Vagina (tissue), 2 donors: Measurements from ENCODE around the gene SORCS2. TPM values are rescaled to one million over a fixed set of nuclear protein-coding genes. Genes with fewer than 3 reads are reported as not detected.
A peak's percentile ranks its signal among the peaks of the same experiment; 100 is the strongest.

ENCODE experiments used
- DNase-seq, 2 donors: peaks; one replicate each; pipeline ENCODE4 v3.0.0-alpha.2; 2017; ENCODE audit errors: extremely low spot score in 2 of 2
- H3K27ac ChIP-seq: fragments of 200-600 bp; sonication (generic); one replicate; pipeline ENCODE4 v1.5.1; 2019
- H3K27me3 ChIP-seq: fragments of 200-600 bp; sonication (generic); one replicate; pipeline ENCODE4 v1.5.1; 2019
- H3K36me3 ChIP-seq, 2 donors: fragments of 200-600 bp; sonication (generic); one replicate each; pipeline ENCODE4 v1.5.1; 2017 to 2019
- H3K4me1 ChIP-seq: fragments of 200-600 bp; sonication (generic); one replicate; pipeline ENCODE4 v1.5.1; 2019
- H3K4me3 ChIP-seq, 2 donors: fragments of 200-600 bp; sonication (generic); 1 replicate in 1 of 2; 2 replicates in 1 of 2; pipeline ENCODE4 v1.5.1; 2016 to 2019
- H3K9me3 ChIP-seq: fragments of 200-600 bp; sonication (generic); one replicate; pipeline ENCODE4 v1.5.1; 2019
- POLR2A ChIP-seq, 2 donors: fragments of 450-650 bp; IDR thresholded peaks; one replicate each; pipeline ENCODE4 v1.6.1; 2017; ENCODE audit warnings: antibody characterized with exemption in 2 of 2, mild to moderate bottlenecking in 2 of 2, moderate library complexity in 2 of 2
- POLR2AphosphoS5 ChIP-seq, 2 donors: sonication (generic); formaldehyde crosslinking; IDR thresholded peaks; one replicate each; pipeline ENCODE4 v1.9.0; 2017; ENCODE audit warnings: antibody characterized with exemption in 2 of 2, mild to moderate bottlenecking in 2 of 2, low read depth in 1 of 2; ENCODE audit not compliant: insufficient read depth in 1 of 2
- intact Hi-C: fragments of 100-400 bp; cut with DNase I; formaldehyde crosslinking; loops from one replicate; pipeline ENCODE4 v1.15.1; 2023
- total RNA-seq: library from RNA; depleted of rRNA; stranded (reverse); fragments of >200 nt; gene quantifications from one replicate; pipeline ENCODE4 v1.2.3, GENCODE V29; 2016
- TF ChIP-seq, protein P1 (sequence below), 3 experiments: fragments of 450-650 bp in 2 of 3; fragments of 200-600 bp in 1 of 3; sonication (generic) in 1 of 3; IDR thresholded peaks; one replicate each; pipeline ENCODE4 v1.5.1; 2017 to 2019; ENCODE audit warnings: antibody characterized with exemption in 3 of 3, mild to moderate bottlenecking in 2 of 3, moderate library complexity in 2 of 3

SORCS2 gene
- total RNA-seq, 1 donor from 2014 or later, result 5.4 TPM

GRCh38 chr4:7374571-7374970 lies 182.2 kb downstream of the SORCS2 start:
- intact Hi-C loops, result no loop called here
- TF ChIP-seq, protein P1, sequence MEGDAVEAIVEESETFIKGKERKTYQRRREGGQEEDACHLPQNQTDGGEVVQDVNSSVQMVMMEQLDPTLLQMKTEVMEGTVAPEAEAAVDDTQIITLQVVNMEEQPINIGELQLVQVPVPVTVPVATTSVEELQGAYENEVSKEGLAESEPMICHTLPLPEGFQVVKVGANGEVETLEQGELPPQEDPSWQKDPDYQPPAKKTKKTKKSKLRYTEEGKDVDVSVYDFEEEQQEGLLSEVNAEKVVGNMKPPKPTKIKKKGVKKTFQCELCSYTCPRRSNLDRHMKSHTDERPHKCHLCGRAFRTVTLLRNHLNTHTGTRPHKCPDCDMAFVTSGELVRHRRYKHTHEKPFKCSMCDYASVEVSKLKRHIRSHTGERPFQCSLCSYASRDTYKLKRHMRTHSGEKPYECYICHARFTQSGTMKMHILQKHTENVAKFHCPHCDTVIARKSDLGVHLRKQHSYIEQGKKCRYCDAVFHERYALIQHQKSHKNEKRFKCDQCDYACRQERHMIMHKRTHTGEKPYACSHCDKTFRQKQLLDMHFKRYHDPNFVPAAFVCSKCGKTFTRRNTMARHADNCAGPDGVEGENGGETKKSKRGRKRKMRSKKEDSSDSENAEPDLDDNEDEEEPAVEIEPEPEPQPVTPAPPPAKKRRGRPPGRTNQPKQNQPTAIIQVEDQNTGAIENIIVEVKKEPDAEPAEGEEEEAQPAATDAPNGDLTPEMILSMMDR (IDR thresholded peaks at IDR 0.05), result no peak
- no peak for TF ChIP-seq POLR2A (IDR thresholded peaks at IDR 0.05)

GRCh38 chr4:7375427-7375826 lies 183.1 kb downstream of the SORCS2 start:
- H3K36me3 ChIP-seq, result no peaks in the 10 kb centered on the region
- H3K9me3 ChIP-seq, result no peaks in the 10 kb centered on the region
- H3K27me3 ChIP-seq, result no peaks in the 10 kb centered on the region
- TF ChIP-seq, protein P1 (IDR thresholded peaks at IDR 0.05), result no peak
- TF ChIP-seq POLR2AphosphoS5 (IDR thresholded peaks at IDR 0.05; ENCODE audit: insufficient read depth in 1 of 2, low read depth in 1 of 2) (peak in 1 of 2 donors; percentile 22), POLR2A (IDR thresholded peaks at IDR 0.05) (no peak)
- no peak overlapping the region for H3K4me3 ChIP-seq
- no peak for DNase-seq
- H3K27ac ChIP-seq, result peak overlapping the region; percentile 6
- intact Hi-C loops, result no loop called here
- peaks cover 15% of the 10 kb centered on the region for H3K4me1 ChIP-seq

More at GRCh38 chr4:7374571-7374970, 182.2 kb downstream of the SORCS2 start:
- H3K27me3 ChIP-seq, result no peaks in the 10 kb centered on the region
- peaks cover 15% of the 10 kb centered on the region for H3K4me1 ChIP-seq
- H3K9me3 ChIP-seq, result no peaks in the 10 kb centered on the region
- H3K27ac ChIP-seq, result no peak overlapping the region
- H3K4me3 ChIP-seq, result no peak overlapping the region
- no peaks in the 10 kb centered on the region for H3K36me3 ChIP-seq
- no peak for DNase-seq

DNA sequence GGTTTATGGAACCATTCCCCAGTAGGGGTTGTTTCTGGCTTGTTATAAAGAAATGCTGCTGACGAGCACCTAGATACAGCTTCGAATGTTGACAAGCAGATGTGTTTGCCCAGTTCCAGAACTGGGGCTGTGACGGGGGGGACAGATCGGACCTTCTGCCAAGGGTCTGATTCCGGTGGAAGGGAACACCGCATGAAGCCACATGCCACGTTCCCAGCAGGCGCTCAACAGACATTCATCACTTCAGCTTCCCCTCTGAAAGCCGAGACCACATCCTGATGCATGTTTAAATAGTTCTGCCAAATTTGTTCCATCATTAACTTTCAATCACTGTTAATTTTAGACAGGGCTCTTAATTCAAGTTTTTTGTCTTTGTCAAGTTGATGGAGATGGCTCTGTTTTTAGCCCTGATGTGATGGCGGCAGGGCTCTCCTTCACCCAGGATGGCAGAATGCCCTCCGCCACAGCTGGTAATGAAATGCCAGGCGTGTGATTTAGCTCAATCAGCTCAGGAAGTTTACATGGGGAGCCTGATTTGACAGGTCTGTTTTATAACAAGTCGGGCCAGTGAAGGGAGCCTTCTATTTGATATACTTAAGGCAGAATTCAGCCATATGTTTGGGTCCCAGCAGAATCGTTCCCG lies 185.0 kb downstream of the SORCS2 start:
- intact Hi-C loops, result no loop called here
- H3K4me1 ChIP-seq, result peaks cover 23% of the 10 kb centered on the region

GRCh38 chr4:7379186-7379585 lies 186.8 kb downstream of the SORCS2 start:
- Histone ChIP-seq H3K4me3 (no peak overlapping the region), H3K4me1 (peaks cover 23% of the 10 kb centered on the region), H3K27ac (no peak overlapping the region), H3K9me3 (no peaks in the 10 kb centered on the region), H3K27me3 (no peaks in the 10 kb centered on the region), H3K36me3 (no peaks in the 10 kb centered on the region)
- DNase-seq, result no peak
- TF ChIP-seq POLR2AphosphoS5 (IDR thresholded peaks at IDR 0.05; ENCODE audit: insufficient read depth in 1 of 2, low read depth in 1 of 2) (no peak), POLR2A (IDR thresholded peaks at IDR 0.05) (no peak)
- TF ChIP-seq, protein P1 (IDR thresholded peaks at IDR 0.05), result no peak
- intact Hi-C loops, result no loop called here

More for the DNA sequence above, 185.0 kb downstream of the SORCS2 start:
- no peak for DNase-seq
- Histone ChIP-seq H3K9me3 (no peaks in the 10 kb centered on the region), H3K4me3 (no peak overlapping the region), H3K27ac (no peak overlapping the region), H3K27me3 (no peaks in the 10 kb centered on the region), H3K36me3 (no peaks in the 10 kb centered on the region)
- TF ChIP-seq, protein P1 (IDR thresholded peaks at IDR 0.05), result no peak
- TF ChIP-seq POLR2A (IDR thresholded peaks at IDR 0.05) (no peak), POLR2AphosphoS5 (IDR thresholded peaks at IDR 0.05; ENCODE audit: insufficient read depth in 1 of 2, low read depth in 1 of 2) (no peak)

DNA sequence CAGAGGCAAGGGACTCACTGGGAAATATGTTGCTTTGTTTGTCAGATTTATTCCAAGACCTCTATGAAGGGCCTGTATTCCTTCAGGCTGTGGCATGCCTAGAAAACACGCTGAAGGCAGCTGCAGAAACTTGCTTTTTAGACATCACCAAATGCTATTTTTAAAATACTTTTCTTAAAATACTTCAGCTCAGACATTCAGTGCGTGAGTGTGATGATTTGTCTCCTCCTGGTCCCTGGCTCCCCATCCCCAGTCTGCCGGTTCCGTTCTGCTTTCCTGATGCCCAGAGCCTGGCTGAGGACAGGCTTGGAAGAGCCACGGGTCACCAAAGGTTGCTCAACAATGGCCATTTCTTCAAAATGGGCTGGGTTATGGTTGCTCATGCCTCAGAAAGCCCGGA lies 187.4 kb downstream of the SORCS2 start:
- Histone ChIP-seq H3K4me3 (no peak overlapping the region), H3K36me3 (no peaks in the 10 kb centered on the region), H3K27ac (no peak overlapping the region), H3K9me3 (no peaks in the 10 kb centered on the region), H3K27me3 (no peaks in the 10 kb centered on the region), H3K4me1 (peaks cover 23% of the 10 kb centered on the region)
- DNase-seq, result no peak
- intact Hi-C loops, result no loop called here
- TF ChIP-seq, protein P1 (IDR thresholded peaks at IDR 0.05), result no peak
- TF ChIP-seq POLR2A (IDR thresholded peaks at IDR 0.05) (no peak), POLR2AphosphoS5 (IDR thresholded peaks at IDR 0.05; ENCODE audit: insufficient read depth in 1 of 2, low read depth in 1 of 2) (no peak)
